Neural cell (in vitro differentiated cells): ENCODE data around the gene ADAMTS10.

ENCODE experiments used
- EP300 ChIP-seq: fragments of 450-650 bp; conservative IDR thresholded peaks from 2 replicates; pipeline ENCODE4 v1.6.1; 2014; ENCODE audit warnings: antibody characterized with exemption, mild to moderate bottlenecking, moderate library complexity; ENCODE audit not compliant: poor library complexity, severe bottlenecking
- EZH2 ChIP-seq: fragments of 200-600, 300-800 bp; shearing (Covaris generic), sonication (generic); IDR thresholded peaks from 2 replicates; pipeline ENCODE4 v1.6.1; 2014; ENCODE audit warnings: antibody characterized with exemption, low read length, borderline replicate concordance, mild to moderate bottlenecking; ENCODE audit not compliant: insufficient read depth, poor library complexity, severe bottlenecking
- MXI1 ChIP-seq: fragments of 450-650 bp; conservative IDR thresholded peaks from 2 replicates; pipeline ENCODE4 v1.6.1; 2014; ENCODE audit warnings: antibody characterized with exemption, mild to moderate bottlenecking; ENCODE audit not compliant: poor library complexity, severe bottlenecking
- POLR2AphosphoS5 ChIP-seq: IDR thresholded peaks from 2 replicates; pipeline ENCODE4 v1.6.1; 2012
- RAD21 ChIP-seq: fragments of 450-650 bp; conservative IDR thresholded peaks from 2 replicates; pipeline ENCODE4 v1.6.1; 2014; ENCODE audit warnings: antibody characterized with exemption, mild to moderate bottlenecking, moderate library complexity
- SMC3 ChIP-seq: fragments of 450-650 bp; conservative IDR thresholded peaks from 2 replicates; pipeline ENCODE4 v1.6.1; 2014; ENCODE audit warnings: antibody characterized with exemption, mild to moderate bottlenecking, moderate library complexity; ENCODE audit not compliant: poor library complexity
- TAF1 ChIP-seq: IDR thresholded peaks from 2 replicates; pipeline ENCODE4 v1.6.1; 2012; ENCODE audit warnings: low read depth
- TF ChIP-seq, protein P1 (sequence below): fragments of 450-650 bp; IDR thresholded peaks from 2 replicates; pipeline ENCODE4 v1.5.1; 2014; ENCODE audit warnings: antibody characterized with exemption, mild to moderate bottlenecking, moderate library complexity; ENCODE audit not compliant: poor library complexity, severe bottlenecking
- TF ChIP-seq, protein P2 (sequence below): IDR thresholded peaks from 2 replicates; pipeline ENCODE4 v1.6.1; 2012; ENCODE audit warnings: borderline replicate concordance

DNA sequence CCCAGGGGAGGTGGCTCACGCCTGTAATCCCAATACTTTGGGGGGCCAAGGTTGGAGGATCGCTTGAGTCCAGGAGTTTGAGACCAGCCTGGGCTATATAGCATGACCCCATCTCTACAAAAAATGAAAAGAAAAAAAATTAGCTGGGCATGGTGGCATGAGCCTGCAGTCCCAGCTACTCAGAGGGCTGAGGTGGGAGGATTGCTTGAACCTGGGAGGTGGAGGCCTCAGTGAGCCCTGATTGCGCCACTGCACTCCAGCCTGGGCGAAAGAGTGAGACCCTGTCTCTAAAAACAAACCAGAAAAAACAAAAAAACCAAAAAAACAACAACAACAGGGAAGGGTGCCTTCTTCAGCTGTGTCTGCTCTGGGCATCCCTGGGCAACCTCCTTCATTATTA, 32.8 kb downstream of the ADAMTS10 start:
- TF ChIP-seq POLR2AphosphoS5, result no peak
- TF ChIP-seq, protein P1, sequence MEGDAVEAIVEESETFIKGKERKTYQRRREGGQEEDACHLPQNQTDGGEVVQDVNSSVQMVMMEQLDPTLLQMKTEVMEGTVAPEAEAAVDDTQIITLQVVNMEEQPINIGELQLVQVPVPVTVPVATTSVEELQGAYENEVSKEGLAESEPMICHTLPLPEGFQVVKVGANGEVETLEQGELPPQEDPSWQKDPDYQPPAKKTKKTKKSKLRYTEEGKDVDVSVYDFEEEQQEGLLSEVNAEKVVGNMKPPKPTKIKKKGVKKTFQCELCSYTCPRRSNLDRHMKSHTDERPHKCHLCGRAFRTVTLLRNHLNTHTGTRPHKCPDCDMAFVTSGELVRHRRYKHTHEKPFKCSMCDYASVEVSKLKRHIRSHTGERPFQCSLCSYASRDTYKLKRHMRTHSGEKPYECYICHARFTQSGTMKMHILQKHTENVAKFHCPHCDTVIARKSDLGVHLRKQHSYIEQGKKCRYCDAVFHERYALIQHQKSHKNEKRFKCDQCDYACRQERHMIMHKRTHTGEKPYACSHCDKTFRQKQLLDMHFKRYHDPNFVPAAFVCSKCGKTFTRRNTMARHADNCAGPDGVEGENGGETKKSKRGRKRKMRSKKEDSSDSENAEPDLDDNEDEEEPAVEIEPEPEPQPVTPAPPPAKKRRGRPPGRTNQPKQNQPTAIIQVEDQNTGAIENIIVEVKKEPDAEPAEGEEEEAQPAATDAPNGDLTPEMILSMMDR, result no peak
- no peak for TF ChIP-seq TAF1
- TF ChIP-seq EP300, result no peak
- no peak for TF ChIP-seq RAD21
- no peak for TF ChIP-seq EZH2
- TF ChIP-seq MXI1, result no peak
- TF ChIP-seq, protein P2, sequence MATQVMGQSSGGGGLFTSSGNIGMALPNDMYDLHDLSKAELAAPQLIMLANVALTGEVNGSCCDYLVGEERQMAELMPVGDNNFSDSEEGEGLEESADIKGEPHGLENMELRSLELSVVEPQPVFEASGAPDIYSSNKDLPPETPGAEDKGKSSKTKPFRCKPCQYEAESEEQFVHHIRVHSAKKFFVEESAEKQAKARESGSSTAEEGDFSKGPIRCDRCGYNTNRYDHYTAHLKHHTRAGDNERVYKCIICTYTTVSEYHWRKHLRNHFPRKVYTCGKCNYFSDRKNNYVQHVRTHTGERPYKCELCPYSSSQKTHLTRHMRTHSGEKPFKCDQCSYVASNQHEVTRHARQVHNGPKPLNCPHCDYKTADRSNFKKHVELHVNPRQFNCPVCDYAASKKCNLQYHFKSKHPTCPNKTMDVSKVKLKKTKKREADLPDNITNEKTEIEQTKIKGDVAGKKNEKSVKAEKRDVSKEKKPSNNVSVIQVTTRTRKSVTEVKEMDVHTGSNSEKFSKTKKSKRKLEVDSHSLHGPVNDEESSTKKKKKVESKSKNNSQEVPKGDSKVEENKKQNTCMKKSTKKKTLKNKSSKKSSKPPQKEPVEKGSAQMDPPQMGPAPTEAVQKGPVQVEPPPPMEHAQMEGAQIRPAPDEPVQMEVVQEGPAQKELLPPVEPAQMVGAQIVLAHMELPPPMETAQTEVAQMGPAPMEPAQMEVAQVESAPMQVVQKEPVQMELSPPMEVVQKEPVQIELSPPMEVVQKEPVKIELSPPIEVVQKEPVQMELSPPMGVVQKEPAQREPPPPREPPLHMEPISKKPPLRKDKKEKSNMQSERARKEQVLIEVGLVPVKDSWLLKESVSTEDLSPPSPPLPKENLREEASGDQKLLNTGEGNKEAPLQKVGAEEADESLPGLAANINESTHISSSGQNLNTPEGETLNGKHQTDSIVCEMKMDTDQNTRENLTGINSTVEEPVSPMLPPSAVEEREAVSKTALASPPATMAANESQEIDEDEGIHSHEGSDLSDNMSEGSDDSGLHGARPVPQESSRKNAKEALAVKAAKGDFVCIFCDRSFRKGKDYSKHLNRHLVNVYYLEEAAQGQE, result no peak
- TF ChIP-seq SMC3, result no peak
